PC-9 (cell line): ENCODE results near the gene MSL2.

Experiments used
- CTCF ChIP-seq: fragments of 200-600 bp; sonication (generic); conservative IDR thresholded peaks from 2 replicates; pipeline ENCODE4 v1.6.1; 2017; ENCODE audit warnings: mixed run types, antibody characterized with exemption, mild to moderate bottlenecking, moderate library complexity
- EZH2 ChIP-seq: fragments of 200-600 bp; sonication (generic); IDR thresholded peaks from 2 replicates; pipeline ENCODE4 v1.8.0; 2017; ENCODE audit warnings: antibody characterized with exemption, low read depth

- no peak for TF ChIP-seq EZH2
- TF ChIP-seq CTCF, result no peak
These were observed 2.7 kb downstream of the MSL2 start for GRCh38 chr3:136193278-136194054.
